Lung (tissue), 12 donors: ENCODE measurements around the gene CLDN6. TPM values are rescaled to one million over a fixed set of nuclear protein-coding genes. Genes with fewer than 3 reads are reported as not detected.
A peak's percentile ranks its signal among the peaks of the same experiment; 100 is the strongest.

Source experiments
- ATAC-seq: fragments of 200-7000 bp; cut with Tn5 transposase; one replicate; pipeline ENCODE4 v1.9.1; 2020; ENCODE audit warnings: moderate number of reproducible peaks; ENCODE audit not compliant: insufficient read depth, low FRiP score
- DNase-seq, 3 donors: peaks; one replicate each; pipeline ENCODE4 v3.0.0-alpha.2; 2013 to 2017
- H3K27ac ChIP-seq, 2 donors: one replicate each; pipeline ENCODE4 v1.5.1; 2013; ENCODE audit warnings: mild to moderate bottlenecking in 2 of 2, moderate library complexity in 2 of 2, control low read depth in 1 of 2, inconsistent platforms in 1 of 2, low read depth in 1 of 2, low read length in 1 of 2
- H3K27me3 ChIP-seq, 3 donors: one replicate each; pipeline ENCODE4 v1.5.1; 2013; ENCODE audit warnings: low read length in 2 of 3; ENCODE audit not compliant: control insufficient read depth in 3 of 3, insufficient read depth in 3 of 3
- H3K36me3 ChIP-seq, 4 donors: one replicate each; pipeline ENCODE4 v1.5.1; 2013; ENCODE audit warnings: low read length in 4 of 4, mild to moderate bottlenecking in 1 of 4, moderate library complexity in 1 of 4; ENCODE audit not compliant: control insufficient read depth in 4 of 4, insufficient read depth in 4 of 4
- H3K4me1 ChIP-seq, 5 donors: one replicate each; pipeline ENCODE4 v1.5.1; 2013; ENCODE audit warnings: low read length in 5 of 5, mild to moderate bottlenecking in 2 of 5, moderate library complexity in 1 of 5; ENCODE audit not compliant: control insufficient read depth in 5 of 5, insufficient read depth in 5 of 5
- H3K4me3 ChIP-seq: one replicate; pipeline ENCODE4 v1.5.1; 2013; ENCODE audit warnings: mild to moderate bottlenecking, control low read depth, moderate library complexity
- H3K9ac ChIP-seq, 2 donors: one replicate each; pipeline ENCODE4 v1.5.1; 2013; ENCODE audit warnings: low read length in 2 of 2, control low read depth in 1 of 2; ENCODE audit not compliant: insufficient read depth in 1 of 2
- H3K9me3 ChIP-seq, 4 donors: one replicate each; pipeline ENCODE4 v1.5.1; 2013; ENCODE audit warnings: low read length in 3 of 4, mild to moderate bottlenecking in 1 of 4, moderate library complexity in 1 of 4; ENCODE audit not compliant: control insufficient read depth in 4 of 4, insufficient read depth in 3 of 4
- WGBS, 2 donors: extraction: QIAGEN DNeasy Blood & Tissue Kit; methylation state at CpG; one replicate each; pipeline ENCODE4 v1.1.7; 2013; 5-methylcytosine and 5-hydroxymethylcytosine counted together
- polyA plus RNA-seq, 2 donors: library from polyadenylated mRNA; stranded (reverse); fragments of 200-250 nt; gene quantifications; one replicate each; pipeline ENCODE4 v1.2.1, GENCODE V29; 2013
- total RNA-seq, 2 donors: library from RNA; depleted of rRNA in 1 of 2; stranded (reverse); fragments of >200 nt in 1 of 2; gene quantifications; one replicate each; pipeline ENCODE4 v1.2.1, GENCODE V29; 2014 to 2021
- TF ChIP-seq, protein P1 (sequence below): IDR thresholded peaks from 2 replicates; pipeline ENCODE4 v1.5.1; 2012; ENCODE audit warnings: mild to moderate bottlenecking; ENCODE audit errors: control extremely low read depth, extremely low read depth
- donor health status: control.
- donor health status: control.
- donor health status: Bipolar disorder and iron deficiency.
- donor health status: healthy.
- donor health status: DM: yes; HTN: yes; CAD: no.

CLDN6 gene
- total and polyA plus RNA-seq, 4 donors, result 0.10 to 7.1 (median 0.92) TPM; not detected in 1

GRCh38 chr16:2987833-2988232 lies 30.1 kb downstream of the CLDN6 start:
- Histone ChIP-seq H3K36me3 (no peaks in the 10 kb centered on the region), H3K27me3 (no peaks in the 10 kb centered on the region), H3K9ac (no peak overlapping the region), H3K4me1 (peaks cover 0 to 41% (median 12%) of the 10 kb centered on the region in 5 donors), H3K27ac (no peak overlapping the region), H3K4me3 (no peak overlapping the region), H3K9me3 (no peaks in the 10 kb centered on the region)
- ATAC-seq (no peak), DNase-seq (peak; percentile 92 to 93 (median 92))
- WGBS, 2 donors, result 62 to 77% methylated on average over 8 of the region's 8 CpGs
- TF ChIP-seq, protein P1, sequence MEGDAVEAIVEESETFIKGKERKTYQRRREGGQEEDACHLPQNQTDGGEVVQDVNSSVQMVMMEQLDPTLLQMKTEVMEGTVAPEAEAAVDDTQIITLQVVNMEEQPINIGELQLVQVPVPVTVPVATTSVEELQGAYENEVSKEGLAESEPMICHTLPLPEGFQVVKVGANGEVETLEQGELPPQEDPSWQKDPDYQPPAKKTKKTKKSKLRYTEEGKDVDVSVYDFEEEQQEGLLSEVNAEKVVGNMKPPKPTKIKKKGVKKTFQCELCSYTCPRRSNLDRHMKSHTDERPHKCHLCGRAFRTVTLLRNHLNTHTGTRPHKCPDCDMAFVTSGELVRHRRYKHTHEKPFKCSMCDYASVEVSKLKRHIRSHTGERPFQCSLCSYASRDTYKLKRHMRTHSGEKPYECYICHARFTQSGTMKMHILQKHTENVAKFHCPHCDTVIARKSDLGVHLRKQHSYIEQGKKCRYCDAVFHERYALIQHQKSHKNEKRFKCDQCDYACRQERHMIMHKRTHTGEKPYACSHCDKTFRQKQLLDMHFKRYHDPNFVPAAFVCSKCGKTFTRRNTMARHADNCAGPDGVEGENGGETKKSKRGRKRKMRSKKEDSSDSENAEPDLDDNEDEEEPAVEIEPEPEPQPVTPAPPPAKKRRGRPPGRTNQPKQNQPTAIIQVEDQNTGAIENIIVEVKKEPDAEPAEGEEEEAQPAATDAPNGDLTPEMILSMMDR, result no peak

- Histone ChIP-seq H3K4me1 (peaks cover 0 to 41% (median 12%) of the 10 kb centered on the region in 5 donors), H3K9me3 (no peaks in the 10 kb centered on the region), H3K4me3 (no peak overlapping the region), H3K27me3 (no peaks in the 10 kb centered on the region), H3K27ac (no peak overlapping the region), H3K9ac (no peak overlapping the region), H3K36me3 (no peaks in the 10 kb centered on the region)
- TF ChIP-seq, protein P1, result no peak
- ATAC-seq (no peak), DNase-seq (no peak)
- WGBS, 2 donors, result 84 to 85% methylated on average over 9 of the region's 9 CpGs
Observed at GRCh38 chr16:2987286-2987685, 30.7 kb downstream of the CLDN6 start.

GRCh38 chr16:2986623-2987188 lies 31.3 kb downstream of the CLDN6 start:
- DNase-seq, result no peak
- Histone ChIP-seq H3K4me1 (peaks cover 0 to 42% (median 12%) of the 10 kb centered on the region in 5 donors), H3K27ac (no peak overlapping the region), H3K4me3 (no peak overlapping the region), H3K9me3 (no peaks in the 10 kb centered on the region), H3K36me3 (no peaks in the 10 kb centered on the region), H3K27me3 (no peaks in the 10 kb centered on the region), H3K9ac (no peak overlapping the region)
- ATAC-seq, result no peak
- TF ChIP-seq, protein P1, result no peak
- 79% methylated on average over 17 of the region's 17 CpGs for WGBS, 2 donors

- DNase-seq (peak in 1 of 3 donors; percentile 40), ATAC-seq (no peak)
- Histone ChIP-seq H3K36me3 (no peaks in the 10 kb centered on the region), H3K9ac (no peak overlapping the region), H3K27me3 (no peaks in the 10 kb centered on the region), H3K27ac (peak overlapping the region in 1 of 2 donors; percentile 34), H3K4me1 (peaks cover 0 to 50% (median 12%) of the 10 kb centered on the region in 5 donors), H3K4me3 (no peak overlapping the region), H3K9me3 (no peaks in the 10 kb centered on the region)
- TF ChIP-seq, protein P1, result no peak
- WGBS, 2 donors, result 82 to 84% methylated on average over 15 of the region's 15 CpGs
Observed at GRCh38 chr16:2985893-2986355, 32.1 kb downstream of the CLDN6 start.
